HG03103 (cell line): ENCODE data around the gene PLCB1.
"Not testable (repeated sequence)": the region's sequence is repeated elsewhere in the genome, so short reads cannot be mapped to it uniquely, and the experiment has no call there.

ENCODE experiments used
- ATAC-seq: cut with Tn5 transposase; IDR thresholded peaks from one replicate; pipeline ENCODE4 v1.9.1; 2021; ENCODE audit warnings: low read depth; ENCODE audit not compliant: unreplicated experiment

The PLCB1 gene

GRCh38 chr20:8361006-8361652 lies 229.1 kb downstream of the PLCB1 start:
- ATAC-seq = peak; percentile 65

GRCh38 chr20:8361779-8362178 lies 229.7 kb downstream of the PLCB1 start:
- ATAC-seq = no peak

- ATAC-seq = no peak
Observed at GRCh38 chr20:8362457-8362856, 230.4 kb downstream of the PLCB1 start.

- no peak for ATAC-seq
Observed at GRCh38 chr20:8363970-8364733, 232.1 kb downstream of the PLCB1 start.

DNA sequence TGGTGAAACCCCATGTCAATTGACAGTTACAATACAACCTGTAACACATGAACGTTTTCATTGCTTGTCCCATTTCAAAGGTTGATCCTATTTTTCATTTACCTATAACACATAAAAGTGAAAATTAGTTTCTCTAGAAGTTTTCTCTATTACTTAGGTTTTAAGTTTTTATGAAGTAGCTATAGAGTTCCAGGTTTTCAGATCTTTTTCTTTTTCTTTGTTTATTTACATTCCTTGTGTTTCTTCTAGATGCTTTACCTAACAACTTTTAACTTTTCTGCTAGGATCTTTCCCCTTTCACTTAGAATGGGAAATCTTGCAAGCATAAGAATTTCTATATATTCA lies 232.6 kb downstream of the PLCB1 start:
- no peak for ATAC-seq

GRCh38 chr20:8365634-8366033 lies 233.6 kb downstream of the PLCB1 start:
- ATAC-seq = no peak

DNA sequence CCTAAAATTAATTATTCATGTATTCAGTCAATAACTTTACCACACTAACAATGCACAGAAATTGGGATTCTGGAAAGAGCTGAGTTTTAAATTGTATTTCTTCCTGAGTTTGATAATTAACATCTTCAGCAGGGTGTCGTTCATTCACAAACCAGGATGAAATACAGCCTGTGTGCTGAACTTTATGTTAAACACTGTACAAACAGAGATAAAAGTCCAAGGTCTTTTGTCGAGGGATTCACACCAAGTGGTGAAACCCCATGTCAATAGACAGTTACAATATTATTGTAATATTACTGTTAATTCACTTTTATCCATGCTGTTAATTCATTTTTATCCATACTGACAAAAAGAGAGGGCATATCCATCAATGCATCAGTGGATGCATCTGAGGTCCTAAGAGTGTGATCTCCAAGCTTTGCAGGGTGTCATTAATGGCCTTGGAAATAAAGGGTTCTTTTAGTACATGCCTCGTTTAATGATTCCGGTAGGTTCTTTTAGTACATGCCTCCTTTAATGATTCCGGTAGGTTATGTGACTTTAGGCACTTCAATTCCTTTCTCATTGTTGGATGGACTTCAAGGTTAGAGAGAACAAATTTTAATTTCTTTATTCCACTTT lies 234.3 kb downstream of the PLCB1 start:
- ATAC-seq = no peak

DNA sequence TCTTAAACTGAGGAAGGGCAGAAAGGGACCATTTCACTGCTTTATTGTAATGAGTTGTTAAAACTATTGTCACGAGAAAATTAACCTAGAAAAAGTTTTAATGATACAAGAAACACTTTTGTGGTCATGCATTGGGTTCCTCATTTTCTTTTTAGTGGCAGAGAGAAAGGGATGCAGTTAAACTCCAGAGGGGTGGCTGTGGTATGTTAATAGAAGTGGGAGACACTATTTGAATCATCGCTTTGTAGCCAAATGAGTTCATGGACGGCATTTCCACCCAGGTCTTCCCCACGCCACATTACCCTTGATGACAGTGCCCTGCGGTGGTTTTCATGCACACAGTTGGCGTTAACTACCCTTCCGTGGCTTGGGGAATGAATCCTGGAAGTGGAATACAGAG lies 235.6 kb downstream of the PLCB1 start:
- ATAC-seq = no peak

DNA sequence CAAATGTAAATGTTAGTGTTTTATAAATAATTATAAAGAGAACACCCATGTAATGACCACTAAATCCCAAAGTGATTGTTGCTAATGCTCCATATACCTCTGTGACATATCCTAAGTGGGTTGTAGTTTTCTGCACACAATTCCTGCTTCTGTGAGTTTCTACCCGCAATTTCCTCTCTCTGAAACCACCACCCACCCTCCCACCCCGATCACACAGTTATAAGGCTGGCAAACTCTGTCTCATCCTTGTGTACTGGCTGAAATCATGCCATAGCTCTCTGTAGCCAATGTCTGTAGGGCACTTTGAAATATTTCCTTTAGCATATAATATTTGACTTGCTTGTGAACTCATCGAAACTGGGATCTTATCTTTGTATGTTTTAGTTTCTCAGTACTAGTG lies 236.6 kb downstream of the PLCB1 start:
- no peak for ATAC-seq

DNA sequence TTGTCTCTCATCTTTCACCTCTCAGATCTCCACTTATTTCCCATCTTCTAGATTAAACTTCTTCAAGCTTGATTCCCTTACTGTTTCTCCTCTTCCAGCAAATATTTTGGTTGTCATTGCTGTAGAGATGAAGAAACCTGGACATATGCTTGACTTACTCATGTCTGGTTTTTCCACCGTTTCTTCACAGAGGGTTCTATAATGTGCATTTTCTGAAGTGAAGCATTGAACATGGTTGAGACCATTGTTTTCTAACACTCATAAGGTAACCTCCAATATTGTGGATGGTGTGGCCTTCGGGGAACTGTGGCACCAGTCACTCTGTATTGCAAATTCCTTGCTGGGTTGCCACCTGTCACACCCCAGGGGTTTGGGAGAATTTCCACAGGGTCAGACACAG lies 237.2 kb downstream of the PLCB1 start:
- no peak for ATAC-seq

DNA sequence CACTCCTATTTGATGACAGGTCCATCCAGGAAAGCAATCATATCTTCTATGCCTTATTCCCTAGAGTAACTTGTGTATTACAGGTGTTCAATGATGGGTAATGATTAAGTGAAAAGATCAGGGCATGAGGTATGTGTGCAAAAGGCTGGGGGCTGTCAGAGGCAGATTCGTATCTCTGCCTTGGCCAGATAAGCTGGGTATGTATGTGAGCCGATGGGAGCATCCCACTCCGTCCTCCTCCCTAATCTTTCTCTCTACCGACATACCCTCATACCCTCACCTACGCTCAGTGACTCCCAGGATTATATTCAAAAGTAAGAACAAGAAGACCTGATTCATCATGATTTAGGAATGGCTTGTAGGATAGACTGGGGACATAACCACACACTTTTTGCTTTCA lies 238.7 kb downstream of the PLCB1 start:
- no peak for ATAC-seq

DNA sequence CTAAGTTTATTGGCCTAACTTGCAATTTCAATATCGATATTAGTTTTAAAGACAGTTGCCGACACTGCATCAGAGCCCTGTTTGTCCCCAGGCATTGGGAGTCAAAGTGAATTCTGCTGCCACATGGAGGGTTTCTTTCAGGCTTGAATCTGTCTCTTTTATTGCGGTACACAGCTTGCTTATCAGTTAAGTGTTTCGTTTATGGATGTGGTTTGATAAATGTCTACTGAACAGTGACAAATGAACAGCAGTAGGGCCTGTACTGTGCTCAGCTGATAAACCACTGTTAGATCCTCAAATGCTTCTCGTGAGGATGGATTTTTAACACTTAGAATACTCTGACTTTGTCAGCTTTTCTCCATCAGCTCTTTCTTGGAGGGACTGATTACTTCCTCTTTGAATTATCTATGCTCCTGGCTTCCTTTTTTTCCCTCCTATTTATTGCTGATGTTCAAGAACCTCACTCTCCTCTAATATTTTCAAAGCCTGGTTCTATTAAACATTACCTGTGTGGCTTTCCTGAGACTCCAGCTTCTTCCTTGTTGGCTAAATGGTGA lies 240.8 kb downstream of the PLCB1 start:
- no peak for ATAC-seq

DNA sequence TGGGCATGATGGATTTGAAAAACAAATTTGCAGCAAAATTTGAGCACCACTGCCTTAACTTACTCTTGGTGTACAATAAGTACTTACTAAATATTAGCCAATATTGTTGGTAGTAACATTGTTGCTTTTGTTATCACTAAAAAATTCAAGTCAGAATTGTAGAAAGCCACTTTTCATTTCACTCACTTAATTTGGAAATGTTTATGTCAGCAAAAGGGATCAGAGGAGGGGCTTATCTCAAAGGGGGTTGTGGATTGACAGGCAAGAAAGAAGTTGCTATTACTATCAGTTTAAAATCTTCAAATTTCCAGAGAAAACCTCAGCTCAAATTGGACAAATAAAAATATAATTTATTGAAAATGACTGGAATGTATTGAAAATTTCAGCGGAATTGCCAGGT lies 241.5 kb downstream of the PLCB1 start:
- ATAC-seq = no peak

GRCh38 chr20:8375898-8376297 lies 243.8 kb downstream of the PLCB1 start:
- ATAC-seq = no peak

DNA sequence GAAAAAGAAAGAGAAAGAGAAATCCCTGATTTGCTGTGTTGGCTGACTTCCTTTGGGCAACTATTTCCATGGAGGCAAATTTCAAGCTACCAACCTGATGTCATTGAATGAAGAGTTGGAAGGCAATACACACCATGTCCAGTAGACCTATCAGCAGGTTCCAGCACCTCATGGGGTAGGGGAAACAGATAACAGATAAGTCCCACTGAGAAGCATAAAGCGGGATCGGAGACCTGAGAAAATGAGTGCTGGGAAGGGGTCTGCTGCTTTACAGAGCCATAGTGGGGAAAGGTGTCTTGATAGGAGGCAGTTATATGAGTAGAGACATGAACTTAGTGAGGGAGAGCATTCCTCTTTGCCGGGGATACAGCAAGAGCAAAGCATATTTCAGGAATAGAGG lies 244.9 kb downstream of the PLCB1 start:
- no peak for ATAC-seq

- not testable (repeated sequence) for ATAC-seq
Observed at GRCh38 chr20:8379125-8379524, 247.1 kb downstream of the PLCB1 start.

DNA sequence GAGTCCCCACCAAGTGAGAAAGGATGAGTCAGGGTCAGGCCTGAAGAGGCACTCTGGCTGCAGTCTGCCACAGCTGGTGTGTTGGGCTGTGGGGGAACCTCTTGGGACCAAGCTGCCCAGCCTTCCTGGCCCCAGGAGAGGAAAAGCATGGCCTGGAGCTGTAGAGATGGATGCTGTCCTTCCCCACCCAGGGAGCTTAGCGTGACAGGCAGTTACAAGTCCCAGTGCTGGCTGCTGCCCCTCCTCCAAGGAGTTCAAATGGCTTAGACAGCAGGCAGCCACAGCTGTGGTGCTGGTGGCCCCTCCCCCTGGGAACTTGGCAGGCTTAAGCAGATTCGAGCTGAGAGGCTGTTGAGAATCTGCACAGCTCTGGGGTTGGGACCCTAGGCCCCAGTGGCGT lies 253.2 kb downstream of the PLCB1 start:
- no peak for ATAC-seq

GRCh38 chr20:8386991-8387390 lies 254.9 kb downstream of the PLCB1 start:
- ATAC-seq = no peak

DNA sequence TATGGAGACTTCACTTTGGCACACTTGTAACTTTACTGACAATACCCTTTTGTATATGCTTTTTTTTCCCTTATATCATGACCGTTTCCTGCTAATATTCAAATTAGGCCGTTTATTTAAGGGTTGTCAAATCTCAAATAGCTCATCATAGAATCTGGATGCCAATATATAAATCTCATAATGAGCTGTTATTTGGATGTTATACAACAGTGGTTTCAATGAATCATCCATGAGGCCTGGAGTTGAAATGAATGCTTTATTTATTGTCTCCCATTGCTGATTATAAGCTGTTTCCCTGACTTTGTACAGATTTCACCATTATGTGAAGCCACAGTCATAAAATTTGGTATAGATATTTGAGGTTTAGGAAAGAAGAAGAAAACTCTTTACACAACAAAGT lies 256.1 kb downstream of the PLCB1 start:
- ATAC-seq = no peak

GRCh38 chr20:8388707-8389106 lies 256.6 kb downstream of the PLCB1 start:
- ATAC-seq = no peak

- no peak for ATAC-seq
Observed at GRCh38 chr20:8389381-8390036, 257.4 kb downstream of the PLCB1 start.
